GM18861 (cell line): Measurements from ENCODE around the gene HCFC1R1.

Experiments used
- ATAC-seq: cut with Tn5 transposase; IDR thresholded peaks from one replicate; pipeline ENCODE4 v1.9.1; 2021; ENCODE audit not compliant: unreplicated experiment

Gene HCFC1R1

DNA sequence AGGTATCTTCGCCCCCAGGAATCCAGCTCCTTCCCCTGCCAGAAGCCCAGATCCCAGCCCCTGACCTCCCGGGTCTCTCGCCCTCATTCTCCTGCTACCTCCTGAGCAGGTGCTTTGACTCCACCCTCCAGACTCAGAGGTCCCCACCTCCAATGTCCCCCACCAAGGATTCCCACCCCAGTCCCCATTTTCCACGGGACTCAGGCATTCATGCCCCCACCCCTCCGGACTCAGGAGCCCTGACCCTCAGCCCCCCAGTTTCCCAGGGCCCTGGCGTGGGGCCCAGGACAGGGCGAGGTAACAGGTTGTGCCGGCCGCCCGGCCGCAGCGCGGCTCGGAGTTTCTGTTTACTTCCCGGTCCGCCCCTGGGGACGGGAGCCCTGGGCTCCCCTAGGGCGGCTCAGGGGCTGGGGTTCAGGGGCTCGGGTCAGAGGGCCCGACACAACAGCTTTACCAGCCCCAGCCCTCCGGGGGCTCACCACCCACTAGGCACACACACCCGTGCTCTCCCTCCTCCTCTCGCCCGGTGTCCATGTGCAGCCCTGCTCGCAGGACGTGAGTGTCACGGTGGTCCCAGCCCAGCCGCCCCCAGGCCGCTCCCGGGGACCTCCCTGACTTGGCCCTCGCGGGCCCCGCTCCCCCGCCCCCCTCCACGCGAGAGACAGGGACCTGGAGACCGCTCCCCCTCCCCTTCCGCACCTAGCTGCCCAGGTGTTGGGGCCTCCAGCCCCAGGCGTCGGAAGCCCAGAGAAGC is 12.4 kb upstream of the HCFC1R1 start:
- ATAC-seq, result no peak

DNA sequence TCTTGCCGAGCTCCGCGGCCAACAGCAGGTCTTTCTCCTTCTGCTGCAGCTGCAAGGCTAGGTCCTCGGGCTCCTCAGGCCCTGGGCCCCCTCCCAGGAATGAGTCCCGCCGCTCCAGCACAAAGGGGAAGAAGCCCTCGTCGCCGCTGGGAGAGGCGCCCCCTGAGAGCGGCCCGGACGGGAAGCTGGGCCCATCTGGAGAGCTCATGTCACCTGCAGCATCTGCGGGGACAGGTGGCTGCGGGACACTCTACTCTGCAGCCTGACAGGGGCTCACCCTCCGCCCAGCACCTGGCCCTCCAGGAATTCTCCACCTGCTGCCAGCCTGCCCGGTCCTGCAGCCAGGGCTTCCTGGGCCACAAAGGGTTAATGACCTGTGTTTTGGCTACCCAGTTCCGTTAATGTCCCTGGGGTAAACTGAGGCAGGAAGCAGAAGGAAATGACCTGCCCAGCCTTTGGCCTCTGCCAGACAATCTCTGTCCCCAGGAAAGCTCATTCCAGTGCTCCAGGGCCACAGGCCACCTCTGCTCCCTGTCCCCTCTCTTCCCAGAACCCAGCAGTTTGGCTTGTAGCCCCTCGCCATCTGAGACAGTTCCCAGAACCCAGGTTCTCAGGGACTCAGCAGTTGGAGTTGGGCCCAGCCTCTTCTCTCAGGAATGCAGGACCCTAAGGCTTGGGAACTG is 11.7 kb upstream of the HCFC1R1 start:
- ATAC-seq, result no peak

- no peak for ATAC-seq
Measured at GRCh38 chr16:3032624-3033023, 8.9 kb upstream of the HCFC1R1 start.

- ATAC-seq, result no peak
Measured at GRCh38 chr16:3030222-3031212, 6.8 kb upstream of the HCFC1R1 start.

DNA sequence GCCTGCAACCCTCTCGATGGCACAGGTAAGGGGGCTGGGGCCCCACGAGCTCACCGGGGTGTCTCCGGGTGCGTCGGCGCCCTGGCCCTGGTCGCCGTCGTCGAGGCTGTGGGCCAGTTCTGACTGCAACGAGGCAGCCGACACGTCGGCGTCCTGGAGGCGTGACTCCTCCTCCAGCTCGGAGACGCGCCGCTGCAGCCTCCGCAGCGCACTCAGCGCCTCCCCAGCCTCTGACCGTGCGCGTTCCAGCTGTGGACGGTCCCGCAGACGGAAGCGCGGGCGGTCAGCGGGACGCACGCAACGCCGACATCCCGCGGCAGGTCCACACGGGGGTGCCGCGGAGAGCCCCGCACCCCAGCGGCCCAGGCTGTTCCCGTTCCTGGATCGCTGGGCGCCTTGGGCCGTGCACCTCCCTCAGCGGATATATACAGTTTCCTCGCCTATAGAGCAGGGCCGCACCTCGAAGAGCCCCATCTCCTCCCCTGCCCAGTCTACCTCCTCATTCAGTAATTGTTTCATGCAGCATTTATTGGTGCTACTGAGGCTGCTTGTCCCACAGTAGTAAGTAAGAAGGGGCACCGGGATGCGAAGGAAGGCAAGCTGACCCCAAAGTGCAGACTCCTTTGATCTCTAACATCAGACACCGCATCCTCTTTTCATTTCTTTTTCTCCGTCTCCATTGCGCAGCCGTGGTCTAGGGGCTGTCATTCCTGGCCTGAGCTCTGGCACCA is 5.9 kb upstream of the HCFC1R1 start:
- ATAC-seq, result no peak

DNA sequence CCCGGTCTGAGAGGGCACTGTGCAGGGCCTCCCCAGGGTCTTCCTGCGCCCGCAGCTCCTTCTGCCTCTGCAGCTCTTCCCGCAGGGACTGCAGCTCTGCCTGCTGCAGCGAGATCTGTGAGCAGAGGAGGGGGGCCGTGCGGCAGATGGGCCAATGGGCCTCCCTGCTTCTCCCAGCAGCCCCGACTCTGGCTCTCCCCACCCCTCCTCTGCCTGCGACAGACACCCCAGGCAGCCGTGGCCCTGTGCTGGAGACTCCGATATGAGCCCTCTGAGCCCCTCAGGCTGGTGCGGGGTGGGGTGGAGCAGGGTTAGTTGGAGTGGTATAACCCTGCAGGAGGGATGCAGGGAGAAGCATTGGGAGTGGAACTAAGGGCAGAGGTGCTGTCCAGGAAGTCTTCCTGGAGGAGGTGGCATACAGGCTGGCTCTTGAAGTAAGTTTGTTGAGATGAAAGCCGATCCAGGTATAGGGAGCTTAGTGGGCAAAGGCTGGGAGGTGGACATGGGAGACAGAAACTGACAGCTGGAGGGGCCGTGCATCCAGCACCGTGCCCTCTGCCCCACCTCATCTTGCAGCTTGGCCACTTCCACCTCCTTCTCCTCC is 5.1 kb upstream of the HCFC1R1 start:
- no peak for ATAC-seq

DNA sequence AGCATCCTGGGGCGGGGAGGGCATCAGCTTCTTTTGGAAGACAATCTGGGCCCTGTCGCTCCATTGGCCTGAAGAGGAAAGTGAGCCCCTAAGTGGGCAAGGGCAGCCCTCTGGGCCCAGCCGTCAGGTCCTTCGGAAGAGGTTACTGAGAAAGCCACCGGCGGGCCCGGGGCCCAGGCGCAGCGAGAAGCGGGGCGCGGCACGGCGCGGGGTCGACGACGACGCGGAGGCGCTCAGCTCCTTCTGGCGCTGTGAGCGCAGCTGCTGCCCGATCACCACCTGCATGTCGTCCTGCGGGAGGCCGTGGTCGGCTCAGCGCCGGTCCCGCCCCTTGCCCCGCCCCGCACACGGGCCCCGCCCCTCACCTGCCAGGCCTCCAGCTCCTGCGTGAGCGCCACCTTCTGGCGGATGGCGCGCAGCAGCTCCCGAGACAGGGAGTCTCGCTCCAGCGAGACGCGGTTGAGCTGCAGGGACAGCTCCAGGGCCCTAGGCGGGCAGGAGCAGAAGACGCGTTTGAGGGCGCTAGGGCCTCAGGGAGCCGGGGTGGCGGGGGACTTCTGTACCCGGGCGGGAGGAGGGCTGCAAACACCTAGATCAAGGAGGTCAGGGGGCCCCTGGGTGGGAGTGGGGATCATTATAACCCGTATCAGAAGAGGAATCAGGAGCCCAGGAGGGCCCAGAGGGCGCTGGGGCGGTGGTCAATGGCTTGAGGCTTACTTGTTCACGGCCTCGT is 4.4 kb upstream of the HCFC1R1 start:
- no peak for ATAC-seq

GRCh38 chr16:3027489-3027795 is 3.7 kb upstream of the HCFC1R1 start:
- no peak for ATAC-seq

DNA sequence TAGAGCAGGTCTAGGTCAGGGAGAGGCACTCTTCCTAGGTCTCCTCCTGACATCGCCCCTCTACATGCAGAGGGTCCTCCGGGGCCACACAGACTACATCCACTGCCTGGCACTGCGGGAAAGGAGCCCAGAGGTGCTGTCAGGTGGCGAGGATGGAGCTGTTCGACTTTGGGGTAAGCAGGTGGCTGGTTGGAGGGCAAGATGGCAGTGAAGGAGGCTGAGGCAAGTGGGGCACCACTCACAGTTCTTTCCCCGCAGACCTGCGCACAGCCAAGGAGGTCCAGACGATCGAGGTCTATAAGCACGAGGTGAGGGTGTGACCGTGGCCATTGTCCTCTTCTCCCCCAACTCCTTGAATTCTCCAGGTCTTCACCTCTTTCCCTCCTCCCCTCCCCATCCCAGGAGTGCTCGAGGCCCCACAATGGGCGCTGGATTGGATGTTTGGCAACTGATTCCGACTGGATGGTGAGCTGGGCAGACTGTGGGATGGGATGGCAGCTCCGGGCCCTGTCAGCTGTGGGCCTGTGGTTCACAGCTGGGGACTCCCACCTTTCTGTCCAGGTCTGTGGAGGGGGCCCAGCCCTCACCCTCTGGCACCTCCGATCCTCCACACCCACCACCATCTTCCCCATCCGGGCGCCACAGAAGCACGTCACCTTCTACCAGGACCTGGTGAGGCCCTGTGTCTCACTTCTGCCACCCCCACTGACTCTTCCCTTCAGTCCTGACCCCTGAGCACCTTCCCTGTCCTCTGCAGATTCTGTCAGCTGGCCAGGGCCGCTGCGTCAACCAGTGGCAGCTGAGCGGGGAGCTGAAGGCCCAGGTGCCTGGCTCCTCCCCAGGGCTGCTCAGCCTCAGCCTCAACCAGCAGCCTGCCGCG is 3.1 kb upstream of the HCFC1R1 start:
- no peak for ATAC-seq

GRCh38 chr16:3026003-3026378 is 2.2 kb upstream of the HCFC1R1 start:
- no peak for ATAC-seq

DNA sequence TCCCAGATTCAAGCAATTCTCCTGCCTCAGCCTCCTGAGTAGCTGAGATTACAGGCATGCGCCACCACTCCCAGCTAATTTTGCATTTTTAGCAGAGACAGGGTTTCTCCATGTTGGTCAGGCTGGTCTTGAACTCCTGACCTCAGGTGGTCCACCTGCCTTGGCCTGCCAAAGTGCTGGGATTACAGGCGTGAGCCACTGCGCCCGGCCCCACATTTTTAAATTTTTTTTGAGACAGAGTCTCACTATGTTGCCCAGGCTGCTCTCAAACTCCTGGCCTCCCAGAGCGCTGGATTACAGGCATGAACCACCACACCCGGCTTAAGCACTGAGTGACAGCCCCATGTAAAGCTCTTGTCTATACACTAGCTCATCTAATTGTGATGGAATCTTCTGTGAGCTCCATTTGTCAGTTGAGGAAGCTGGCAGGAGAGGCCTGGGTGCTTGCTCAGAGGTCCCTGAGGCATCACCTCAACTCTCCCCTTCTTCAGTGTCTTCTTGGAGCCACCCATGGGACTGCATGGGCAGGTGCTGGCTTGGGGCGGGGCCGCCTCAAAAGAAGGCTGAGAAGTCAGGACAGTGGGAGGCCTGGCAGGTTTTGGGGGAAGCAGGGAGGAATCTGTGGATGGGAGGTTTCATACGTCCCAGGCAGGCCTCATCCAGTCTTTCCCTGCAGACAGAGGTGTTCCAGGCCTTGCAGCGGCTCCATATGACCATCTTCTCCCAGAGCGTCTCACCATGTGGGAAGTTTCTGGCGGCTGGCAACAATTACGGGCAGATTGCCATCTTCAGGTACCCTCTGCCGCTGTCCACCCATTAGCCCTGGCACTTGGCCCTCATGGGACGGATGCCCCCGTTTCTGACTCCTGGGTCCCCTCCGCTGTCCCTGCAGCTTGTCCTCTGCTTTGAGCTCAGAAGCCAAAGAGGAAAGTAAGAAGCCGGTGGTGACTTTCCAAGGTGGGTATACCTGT is 1.6 kb upstream of the HCFC1R1 start:
- no peak for ATAC-seq

DNA sequence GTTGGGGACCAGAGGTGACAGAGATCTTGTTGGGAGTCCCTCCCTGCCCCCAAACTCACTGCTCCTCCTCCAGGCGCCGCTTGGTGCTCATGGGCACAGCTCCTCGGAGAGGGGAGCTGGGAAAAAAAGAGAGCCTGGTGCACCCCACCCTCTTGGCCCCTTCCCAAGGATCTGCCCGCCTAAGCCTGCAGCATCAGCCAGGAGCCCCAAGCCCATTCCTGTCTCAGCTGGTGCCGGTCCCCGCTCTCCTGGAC is 400 bp downstream of the HCFC1R1 start:
- ATAC-seq, result no peak

DNA sequence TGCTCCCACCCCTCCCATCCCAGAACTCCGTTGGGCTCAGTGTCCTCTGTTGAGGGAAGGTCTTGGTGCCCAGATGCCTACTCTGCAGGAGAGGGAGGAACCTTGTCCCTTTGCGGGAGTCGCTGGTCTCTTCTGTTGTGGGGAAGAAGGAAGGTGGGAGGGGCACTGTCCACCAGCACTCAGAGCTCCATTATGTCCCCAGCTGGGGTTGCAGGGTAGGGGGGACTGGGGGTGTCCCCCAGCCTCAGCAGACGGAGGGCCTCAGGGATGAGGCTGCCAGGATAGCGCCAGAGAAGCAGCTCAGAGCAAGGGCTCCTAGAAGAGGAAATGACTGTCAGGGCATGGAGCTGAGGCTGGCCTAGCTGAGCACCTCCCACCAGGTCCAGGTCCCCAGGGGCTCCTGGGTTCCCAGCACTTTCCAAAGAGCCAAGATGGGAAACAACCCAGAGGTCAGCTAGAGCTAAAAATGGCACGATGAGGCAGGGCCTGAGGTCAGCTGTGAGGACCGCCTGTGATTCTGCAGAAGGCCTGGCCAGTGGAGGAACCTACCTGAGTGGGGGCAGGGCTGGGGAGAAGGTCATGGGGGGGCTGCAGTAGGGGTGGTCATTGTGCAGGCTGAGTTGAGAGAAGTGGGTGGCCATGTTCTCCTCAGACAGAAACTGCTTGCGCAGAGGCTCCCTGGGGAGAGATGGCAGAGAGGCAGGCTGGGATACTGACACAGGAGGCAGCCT is 893 bp downstream of the HCFC1R1 start:
- no peak for ATAC-seq

- no peak for ATAC-seq
Measured at GRCh38 chr16:3022208-3022683, 1.5 kb downstream of the HCFC1R1 start.

DNA sequence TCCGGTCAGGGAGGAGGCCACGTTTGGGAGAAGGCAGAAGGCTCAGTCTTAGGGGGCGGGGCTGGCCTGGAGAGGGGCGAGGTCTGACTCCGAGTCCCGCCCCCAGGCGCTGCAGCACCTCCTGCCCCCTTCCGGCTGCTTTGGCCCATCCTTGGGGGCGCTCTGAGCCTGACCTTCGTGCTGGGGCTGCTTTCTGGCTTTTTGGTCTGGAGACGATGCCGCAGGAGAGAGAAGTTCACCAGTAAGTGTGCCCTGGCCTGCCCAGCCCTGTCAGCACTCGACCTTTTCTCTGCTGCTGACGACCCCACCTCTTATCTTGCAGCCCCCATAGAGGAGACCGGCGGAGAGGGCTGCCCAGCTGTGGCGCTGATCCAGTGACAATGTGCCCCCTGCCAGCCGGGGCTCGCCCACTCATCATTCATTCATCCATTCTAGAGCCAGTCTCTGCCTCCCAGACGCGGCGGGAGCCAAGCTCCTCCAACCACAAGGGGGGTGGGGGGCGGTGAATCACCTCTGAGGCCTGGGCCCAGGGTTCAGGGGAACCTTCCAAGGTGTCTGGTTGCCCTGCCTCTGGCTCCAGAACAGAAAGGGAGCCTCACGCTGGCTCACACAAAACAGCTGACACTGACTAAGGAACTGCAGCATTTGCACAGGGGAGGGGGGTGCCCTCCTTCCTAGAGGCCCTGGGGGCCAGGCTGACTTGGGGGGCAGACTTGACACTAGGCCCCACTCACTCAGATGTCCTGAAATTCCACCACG is 2.1 kb downstream of the HCFC1R1 start:
- no peak for ATAC-seq

DNA sequence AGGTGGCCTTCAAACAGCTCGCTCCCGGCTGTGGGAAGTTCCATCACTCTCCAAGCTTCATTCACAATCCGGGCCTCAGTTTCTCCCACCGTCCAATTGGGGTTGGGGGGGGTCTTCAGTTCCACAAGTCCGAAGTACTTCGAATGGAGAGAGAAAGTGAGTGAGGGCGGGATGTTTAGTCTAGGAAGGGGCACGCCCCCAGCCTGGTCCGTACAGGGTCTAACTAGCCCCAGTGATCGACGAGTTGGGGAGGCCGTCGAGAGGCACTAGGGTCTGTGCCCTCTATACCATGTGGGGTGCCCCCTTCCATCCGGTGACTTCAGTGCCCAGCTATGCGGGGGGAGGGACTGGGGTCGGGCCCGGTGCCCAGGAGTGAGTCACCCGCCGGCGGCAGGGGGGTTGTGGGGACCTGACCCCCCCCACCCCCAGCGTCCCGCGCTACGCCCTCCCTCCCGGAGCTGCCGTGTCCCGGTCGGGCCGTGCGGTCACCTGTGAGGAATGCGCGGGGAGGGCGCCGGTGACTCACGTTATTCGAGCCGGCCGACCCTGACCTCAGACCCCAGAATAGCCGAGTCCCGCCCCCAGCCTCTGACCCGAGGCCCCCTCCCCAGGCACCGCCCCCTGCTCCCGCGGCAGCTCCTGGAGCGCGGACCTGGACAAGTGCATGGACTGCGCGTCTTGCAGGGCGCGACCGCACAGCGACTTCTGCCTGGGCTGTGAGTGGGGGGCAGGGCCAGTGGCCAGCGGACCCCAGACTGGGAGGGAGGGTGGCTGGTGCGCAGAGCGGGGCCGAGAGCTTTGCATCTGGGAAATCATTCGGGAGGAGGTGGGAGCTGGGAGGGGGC is 2.9 kb downstream of the HCFC1R1 start:
- no peak for ATAC-seq
